AG09309 (cell line): ENCODE data around the gene DENND1A.

Experiments
- DNase-seq: peaks from one replicate; pipeline ENCODE4 v3.0.0-alpha.2; 2010; ENCODE audit warnings: low read depth
- H3K4me3 ChIP-seq: 2 replicates; pipeline ENCODE4 v1.5.1; 2011; ENCODE audit warnings: mild to moderate bottlenecking, low read depth, low read length, moderate library complexity; ENCODE audit not compliant: control insufficient read depth
- TF ChIP-seq, protein P1 (sequence below): IDR thresholded peaks from 2 replicates; pipeline ENCODE4 v1.5.1; 2011; ENCODE audit warnings: mild to moderate bottlenecking, low read depth, low read length, inconsistent platforms; ENCODE audit not compliant: insufficient read depth, control insufficient read depth; ENCODE audit errors: missing control alignments

DENND1A gene

GRCh38 chr9:123687246-123687751, 242.6 kb downstream of the DENND1A start:
- no peak for DNase-seq
- TF ChIP-seq, protein P1, sequence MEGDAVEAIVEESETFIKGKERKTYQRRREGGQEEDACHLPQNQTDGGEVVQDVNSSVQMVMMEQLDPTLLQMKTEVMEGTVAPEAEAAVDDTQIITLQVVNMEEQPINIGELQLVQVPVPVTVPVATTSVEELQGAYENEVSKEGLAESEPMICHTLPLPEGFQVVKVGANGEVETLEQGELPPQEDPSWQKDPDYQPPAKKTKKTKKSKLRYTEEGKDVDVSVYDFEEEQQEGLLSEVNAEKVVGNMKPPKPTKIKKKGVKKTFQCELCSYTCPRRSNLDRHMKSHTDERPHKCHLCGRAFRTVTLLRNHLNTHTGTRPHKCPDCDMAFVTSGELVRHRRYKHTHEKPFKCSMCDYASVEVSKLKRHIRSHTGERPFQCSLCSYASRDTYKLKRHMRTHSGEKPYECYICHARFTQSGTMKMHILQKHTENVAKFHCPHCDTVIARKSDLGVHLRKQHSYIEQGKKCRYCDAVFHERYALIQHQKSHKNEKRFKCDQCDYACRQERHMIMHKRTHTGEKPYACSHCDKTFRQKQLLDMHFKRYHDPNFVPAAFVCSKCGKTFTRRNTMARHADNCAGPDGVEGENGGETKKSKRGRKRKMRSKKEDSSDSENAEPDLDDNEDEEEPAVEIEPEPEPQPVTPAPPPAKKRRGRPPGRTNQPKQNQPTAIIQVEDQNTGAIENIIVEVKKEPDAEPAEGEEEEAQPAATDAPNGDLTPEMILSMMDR: no peak
- H3K4me3 ChIP-seq: no peak overlapping the region

GRCh38 chr9:123686829-123687192, 243.1 kb downstream of the DENND1A start:
- TF ChIP-seq, protein P1: no peak
- no peak for DNase-seq
- no peak overlapping the region for H3K4me3 ChIP-seq

DNA sequence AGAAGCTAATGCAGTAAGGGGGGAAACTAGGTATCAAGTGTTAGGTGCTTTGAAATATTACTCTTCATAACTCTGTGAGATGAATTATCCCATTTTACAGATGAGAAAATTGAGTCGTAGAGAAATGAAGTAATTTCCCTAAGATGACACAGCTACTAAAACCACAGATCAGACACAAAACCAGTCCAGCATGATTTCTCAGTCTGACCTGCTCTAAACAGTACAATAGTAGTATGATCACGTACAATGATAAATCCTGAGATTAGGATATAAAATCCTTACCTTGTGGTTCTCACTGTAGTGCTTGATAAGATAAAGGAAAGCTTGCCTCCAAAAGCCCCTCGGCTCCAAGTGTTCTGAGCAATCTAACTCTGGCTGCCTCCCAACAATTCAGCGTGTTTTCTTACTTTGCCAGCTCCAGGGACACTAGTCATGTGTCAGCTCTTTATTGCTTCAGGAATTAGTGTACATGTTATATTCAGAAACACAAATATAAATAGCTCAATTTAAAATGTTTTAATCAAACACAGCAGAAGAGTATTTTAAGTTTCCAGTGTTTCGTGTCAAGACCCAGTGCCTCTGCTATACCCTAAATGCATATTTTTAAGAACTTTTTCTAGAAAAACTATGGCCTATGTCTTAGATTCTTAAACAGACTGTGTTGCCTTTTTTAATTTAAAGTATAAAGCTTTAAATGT, 243.6 kb downstream of the DENND1A start:
- TF ChIP-seq, protein P1: no peak
- no peak for DNase-seq

GRCh38 chr9:123685489-123686083, 244.3 kb downstream of the DENND1A start:
- TF ChIP-seq, protein P1: no peak
- no peak for DNase-seq
- H3K4me3 ChIP-seq: no peak overlapping the region

More for the DNA sequence above, 243.6 kb downstream of the DENND1A start:
- no peak overlapping the region for H3K4me3 ChIP-seq

DNA sequence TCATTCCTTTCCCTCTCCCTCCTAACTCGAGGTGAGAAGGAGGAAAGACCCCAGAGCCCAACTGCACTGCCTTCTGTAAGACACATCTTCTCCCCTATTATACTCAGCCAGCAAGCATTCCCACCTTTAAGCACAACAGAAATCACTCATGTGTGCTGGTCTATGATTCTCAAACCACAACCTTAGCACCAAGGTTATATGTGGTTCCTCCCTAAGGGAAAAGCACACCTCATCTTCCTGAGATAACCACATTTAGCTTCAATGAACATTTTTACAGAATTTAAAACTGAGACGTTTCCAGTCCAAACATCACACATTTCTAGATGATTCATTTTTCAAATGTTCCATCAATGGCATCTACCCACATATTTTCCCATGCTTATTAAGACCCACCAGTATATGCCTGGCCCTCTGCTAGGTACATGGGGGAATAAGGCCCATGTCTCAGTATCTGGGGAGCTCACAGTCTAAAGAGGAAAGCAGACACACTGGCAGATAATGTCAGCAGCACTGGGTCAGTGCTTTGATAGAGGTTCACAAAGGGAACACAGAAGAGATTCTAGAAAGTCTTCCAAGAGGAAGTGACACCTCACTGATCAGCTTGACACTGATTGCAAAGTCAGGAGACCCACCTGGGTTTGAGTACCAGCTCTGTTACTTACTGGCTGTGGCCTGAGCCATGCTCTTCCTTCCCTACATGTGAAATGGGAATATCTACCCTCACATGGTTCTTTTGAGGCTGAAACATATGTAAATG, 245.4 kb downstream of the DENND1A start:
- DNase-seq: no peak
- no peak overlapping the region for H3K4me3 ChIP-seq
- TF ChIP-seq, protein P1: no peak

- no peak overlapping the region for H3K4me3 ChIP-seq
- TF ChIP-seq, protein P1: no peak
- DNase-seq: no peak
Measured at GRCh38 chr9:123682746-123683145, 247.2 kb downstream of the DENND1A start.
